Right hindlimb (tissue), 1 donor: ENCODE data around the gene AGO4.
"Not testable (repeated sequence)": the region's sequence is repeated elsewhere in the genome, so short reads cannot be mapped to it uniquely, and the experiment has no call there.

Experiments used
- DNase-seq: peaks from one replicate; pipeline ENCODE4 v3.0.0-alpha.2; 2018

AGO4 gene

DNA sequence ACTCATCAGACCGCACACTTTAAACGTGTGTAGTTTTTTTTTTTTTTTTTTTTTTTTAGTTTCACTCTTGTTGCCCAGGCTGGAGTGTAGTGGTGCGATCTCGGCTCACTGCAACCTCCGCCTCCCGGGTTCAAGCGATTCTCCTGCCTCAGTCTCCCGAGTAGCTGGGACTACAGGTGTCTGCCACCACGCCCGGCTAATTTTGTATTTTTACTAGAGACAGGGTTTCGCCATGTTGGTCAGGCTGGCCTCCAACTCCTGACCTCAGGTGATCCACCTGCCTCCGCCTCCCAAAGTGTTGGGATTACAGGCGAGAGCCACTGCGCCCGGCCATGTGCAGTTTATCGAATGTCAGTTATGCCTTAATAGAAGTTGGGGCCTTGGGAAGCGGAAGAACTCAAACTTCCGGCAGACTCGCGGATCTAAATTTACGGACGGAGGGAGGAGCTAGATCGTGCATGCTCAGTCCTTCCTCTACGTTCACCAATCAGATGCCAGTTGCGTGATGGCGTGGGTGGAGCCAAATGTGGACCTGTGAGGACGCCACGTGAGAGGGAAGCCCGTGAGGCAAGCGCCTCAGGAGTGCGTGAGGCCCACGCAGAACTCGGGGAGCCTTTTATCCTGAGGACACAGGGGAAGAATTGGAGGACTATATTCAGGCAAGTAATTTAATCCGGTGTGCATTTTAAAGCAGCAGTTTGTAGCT is 61.6 kb downstream of the AGO4 start:
- not testable (repeated sequence) for DNase-seq

DNA sequence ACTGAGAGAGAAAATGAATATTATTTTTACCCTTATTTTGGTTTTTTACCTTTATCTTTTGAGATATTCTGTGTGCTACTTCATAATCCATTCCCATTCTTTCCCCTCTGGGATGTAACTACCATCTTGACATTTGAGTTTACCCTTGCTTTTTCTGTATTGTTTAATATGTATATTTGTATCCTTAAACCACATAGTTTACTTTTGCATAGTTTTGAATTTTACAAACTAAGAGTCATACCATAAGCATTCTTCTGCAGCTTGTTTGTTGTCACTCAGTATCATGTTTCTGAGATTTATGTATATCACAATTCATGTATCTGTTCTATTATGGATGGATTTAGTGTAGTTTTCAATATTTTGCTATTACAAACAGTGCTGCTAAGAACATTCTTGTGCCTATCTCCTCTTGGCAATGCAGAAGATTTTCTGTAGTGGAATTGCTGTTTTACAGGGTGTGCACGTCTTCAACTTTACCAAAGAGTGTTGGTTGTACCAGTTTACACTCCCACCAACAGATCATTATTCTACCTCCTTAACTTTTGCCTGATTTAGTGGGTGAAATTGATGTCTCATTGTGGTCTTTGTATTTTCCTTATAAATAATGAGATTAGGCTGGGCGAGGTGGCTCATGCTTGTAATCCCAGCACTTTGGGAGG is 63.0 kb downstream of the AGO4 start:
- no peak for DNase-seq

DNA sequence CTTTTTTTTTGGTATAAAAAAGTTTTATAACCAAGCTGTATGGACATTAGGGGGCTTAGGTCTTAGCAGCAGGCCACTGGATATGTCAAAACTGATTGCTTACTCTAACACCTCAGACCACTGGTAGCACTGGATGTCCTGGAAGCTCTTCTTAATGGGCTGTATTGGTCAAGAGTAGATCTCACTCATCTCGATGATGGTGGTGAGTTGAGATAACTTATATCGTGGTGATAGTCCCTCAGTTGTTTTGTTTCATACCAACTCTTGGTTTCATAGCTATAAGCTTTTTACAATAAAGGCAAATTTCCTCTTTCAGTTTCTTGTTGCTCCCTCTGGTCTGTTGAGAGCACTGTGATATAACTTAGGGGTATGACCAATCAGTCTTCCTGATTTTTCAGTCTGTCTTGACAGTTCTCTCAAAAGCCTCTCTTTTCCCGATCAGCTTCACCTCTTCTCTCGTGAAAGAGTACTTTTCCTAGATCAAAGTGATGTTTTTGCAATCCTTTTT is 65.5 kb downstream of the AGO4 start:
- DNase-seq = no peak

DNA sequence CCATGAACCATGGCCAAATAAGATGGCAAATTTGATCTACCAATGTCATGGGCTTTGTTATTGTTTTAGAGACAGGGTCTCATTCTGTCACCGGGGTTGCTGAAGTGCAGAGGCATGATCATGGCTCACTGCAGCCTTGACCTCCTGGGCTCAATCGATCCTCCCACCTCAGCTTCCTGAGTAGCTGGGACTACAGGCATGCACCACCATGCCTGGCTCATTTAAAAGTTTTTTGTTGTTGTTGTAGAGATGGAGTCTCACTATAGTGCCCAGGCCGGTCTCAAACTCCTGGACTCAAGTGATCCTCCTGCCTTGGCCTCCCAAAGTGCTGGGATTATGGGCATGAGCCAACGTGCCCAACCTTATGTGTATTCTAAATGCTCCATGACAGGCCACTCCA is 66.3 kb downstream of the AGO4 start:
- not testable (repeated sequence) for DNase-seq

DNA sequence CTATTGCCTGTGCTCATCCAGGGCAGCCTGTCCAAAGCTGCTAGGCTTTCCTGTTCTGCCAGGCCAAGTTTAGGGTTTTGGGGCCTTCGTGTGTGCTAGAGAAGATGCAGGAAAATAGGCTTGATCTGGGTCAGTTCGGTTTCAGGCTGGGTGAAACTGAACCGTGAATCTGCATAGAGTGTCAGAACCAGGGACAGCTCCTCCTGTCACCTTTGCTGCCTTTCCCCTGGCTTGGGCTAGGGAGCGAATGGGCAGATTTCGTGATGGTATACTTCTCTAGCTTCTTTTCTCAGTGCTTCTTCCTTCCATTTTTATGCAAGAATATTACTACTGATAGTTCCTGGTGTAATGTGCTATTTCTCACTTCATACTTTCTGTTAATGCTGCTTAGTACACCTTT is 69.2 kb downstream of the AGO4 start:
- no peak for DNase-seq

DNA sequence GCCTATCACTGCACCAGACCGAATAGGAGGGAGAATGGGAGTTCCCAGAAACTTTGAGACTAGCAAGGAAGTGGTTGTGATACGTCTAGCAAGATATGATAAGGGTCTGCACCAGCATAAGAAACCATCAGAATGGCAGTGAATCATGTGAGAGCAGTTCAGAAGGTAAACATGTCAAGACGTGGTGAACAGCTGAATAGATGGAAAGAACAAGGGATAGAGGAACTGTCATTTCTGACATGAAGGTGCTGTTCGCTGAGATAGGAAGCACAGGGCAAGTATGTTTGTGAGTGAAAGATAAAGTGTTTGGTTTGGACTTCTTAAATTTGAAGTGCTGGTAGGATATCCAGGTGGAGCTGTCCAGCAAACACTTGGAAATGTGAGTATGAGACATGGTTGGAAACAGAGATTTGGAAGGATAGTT is 74.0 kb downstream of the AGO4 start:
- no peak for DNase-seq

DNA sequence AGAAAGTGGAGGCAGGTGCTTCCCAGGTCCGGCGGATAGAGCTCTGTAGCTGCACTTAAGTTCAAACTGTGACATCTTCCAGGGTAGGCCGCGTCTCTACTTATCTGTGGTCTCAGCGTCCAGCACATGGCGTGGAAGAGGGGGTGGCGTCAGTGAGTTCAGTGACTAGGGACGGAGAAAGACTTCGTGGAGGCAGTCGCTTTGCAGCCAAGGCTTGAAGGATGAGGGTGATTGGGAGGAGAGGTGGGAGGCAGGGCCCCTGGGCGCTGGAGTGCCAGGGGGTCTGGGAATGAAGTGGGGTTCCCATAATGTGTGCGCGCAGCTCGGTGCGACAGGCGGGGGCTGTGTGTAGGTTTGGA is 74.7 kb downstream of the AGO4 start:
- DNase-seq = no peak

DNA sequence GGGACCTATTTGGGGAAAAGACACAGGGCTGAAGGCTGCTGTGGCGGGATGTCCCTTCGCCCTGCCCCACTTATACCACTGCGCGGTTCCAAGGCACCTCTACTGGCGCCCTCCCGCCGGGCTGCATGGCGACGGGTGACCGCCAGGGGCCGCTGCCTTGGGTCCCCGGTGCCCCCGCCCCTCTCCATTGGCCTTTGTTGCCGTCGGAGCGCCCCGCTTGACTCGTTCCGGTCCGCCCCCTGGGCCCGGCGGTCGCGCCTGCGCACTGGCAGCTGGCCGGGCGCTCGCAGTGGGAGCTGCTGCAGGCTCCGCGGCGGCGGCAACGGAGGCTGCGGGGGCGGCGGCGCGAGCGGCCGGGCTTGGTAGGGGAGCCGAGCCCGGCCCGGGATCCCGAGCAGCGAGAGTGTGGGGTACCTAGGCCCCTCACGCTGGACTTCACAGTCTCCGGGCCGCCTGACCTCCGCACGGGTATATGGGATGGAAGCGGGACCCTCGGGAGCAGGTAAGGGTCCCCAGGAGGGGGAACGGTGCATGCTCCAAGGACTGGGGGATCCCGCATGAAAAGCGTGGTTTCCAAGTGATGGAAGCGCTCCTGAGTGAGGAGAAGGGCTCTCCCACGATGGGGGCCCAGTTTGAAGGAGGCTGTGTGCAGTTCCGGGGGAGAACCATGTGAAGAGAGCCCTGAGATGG is 75.3 kb downstream of the AGO4 start, which contains the start of gene AGO1:
Gene AGO1, plus strand, starts transcription at position 265 of the 690 bp plus-strand sequence. Its CDS starts 213 bp downstream, at position 478.
- DNase-seq = peak; percentile 95

DNA sequence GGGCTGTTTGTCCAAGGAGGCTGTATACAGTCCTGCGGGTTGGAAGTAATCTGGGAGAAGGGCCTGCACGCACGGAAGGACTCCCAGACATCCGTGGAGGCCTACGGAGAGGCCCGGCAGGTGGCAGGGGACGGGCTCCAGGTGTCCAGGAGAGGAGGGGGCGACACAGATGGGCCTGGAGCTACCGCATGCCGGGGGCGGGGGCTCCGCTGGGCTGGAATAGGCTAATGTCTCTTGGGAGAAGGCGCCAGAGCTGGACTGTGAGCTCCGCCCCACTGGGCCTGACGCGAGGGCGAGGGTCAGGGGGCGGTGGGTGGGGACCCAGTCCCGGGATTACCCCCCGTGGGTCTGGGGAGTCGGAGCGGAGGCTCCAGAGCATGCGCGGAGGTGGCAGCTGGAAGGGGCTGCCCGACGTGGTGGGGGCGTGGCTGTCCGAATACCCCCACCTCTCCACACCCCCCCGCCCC is 75.9 kb downstream of the AGO4 start:
- DNase-seq = peak; percentile 69

DNA sequence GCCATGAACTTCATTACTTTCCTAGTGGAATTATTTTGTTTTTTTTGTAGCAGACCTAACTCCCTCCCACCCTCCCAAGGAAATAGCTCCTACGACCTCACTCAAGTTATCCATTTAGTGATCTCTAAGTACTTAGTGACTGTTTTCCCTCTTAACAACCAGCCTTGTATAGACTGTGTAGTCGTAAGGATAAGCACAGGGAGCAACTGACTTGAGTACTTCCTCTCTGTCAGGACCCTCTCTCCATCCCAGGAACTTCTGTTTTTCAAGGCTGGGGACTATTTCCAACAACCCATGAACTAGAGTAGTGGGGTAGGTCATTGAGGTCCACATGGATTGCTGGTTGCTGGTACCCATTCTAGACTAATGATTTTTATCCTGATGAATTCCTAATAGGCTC is 77.1 kb downstream of the AGO4 start:
- no peak for DNase-seq

DNA sequence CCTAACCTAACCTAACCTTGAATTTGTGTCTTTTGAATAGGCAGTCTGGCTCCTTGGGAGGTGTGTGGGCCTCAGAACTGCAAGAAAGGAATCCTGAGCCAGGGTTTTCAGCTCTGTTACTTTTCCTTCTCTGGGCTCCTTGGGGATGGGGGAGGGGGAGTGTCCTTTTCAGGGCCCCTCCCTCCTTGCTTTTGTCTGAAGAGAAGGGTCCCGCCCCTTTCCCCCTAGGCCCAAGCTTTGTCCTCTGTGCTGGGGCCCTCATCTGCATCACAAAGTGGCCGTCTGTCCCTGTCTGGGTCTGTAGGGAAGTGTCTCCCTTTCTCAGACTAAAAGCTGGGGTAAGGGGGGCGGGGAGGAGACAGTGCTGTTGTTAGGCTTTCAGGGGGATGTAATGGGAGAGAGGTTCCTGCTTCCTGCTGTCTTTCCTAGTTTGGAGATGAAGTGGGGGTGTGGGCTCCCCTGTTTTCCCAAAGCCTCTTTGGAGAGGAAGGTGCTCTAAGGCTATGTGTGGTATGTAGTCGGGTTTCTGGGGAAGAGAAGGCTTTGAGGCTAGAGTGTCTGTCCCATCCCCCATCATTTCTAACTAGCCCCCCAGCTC is 78.2 kb downstream of the AGO4 start:
- peak; percentile 33 for DNase-seq

DNA sequence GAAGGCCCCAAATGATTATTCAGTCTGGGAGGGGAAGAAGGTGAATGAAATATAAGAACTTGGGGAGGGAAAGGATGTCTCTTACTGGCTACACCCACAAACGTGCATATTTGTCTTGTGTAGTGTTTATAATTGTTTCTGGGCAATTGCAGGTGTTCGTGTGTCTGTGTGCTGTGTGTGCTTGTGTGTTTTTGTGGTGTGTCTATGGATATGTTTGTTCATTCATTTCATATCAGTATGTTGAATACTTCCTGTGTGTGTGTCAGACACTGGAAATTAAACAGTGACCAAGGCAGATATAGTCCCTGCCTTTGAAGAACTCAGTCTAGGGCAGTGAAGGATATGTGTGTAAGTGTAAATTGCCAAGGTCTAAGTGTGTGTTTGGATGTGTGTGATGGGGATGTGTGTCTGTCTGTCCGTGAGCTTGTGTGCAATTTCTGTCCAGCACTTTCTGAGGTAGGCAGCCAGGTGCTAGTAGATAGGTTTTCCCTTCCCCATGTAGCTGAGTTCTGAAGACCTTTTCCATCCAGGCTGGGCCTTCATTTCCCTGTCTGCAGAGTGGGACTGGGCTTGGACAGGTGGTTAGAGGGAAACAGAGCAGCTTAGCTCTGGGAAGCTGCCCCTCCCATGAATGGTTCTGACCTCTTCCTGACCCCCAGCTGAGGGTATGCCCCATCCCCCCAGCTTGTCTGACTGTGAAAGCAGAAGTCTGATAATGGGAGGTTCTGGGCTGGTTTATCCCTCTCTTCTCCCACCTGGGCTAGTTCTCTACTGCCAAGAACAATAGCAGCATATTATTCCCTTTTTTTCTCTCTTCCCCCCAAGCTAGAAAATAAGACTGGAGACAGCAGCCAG is 79.0 kb downstream of the AGO4 start:
- no peak for DNase-seq

DNA sequence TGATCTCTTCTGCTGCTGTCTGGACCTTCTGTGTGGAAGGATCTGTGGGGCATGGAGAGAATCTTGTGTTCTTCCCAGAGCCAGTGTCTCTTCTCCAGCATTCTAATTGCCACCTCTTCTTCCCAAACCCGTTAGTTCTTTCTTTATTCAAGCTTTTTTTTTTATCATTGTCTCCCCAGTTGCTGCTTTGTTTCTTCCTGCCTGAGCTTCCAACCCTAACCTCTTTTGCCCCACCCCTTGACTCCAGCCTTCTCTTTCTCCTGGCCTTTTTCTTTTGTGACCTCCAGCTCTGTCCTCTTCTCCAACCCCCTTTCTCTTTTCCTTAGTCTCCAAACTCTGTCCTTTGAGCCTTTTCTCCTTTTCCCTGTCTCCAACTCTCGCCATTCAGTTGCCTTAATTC is 79.7 kb downstream of the AGO4 start:
- no peak for DNase-seq

DNA sequence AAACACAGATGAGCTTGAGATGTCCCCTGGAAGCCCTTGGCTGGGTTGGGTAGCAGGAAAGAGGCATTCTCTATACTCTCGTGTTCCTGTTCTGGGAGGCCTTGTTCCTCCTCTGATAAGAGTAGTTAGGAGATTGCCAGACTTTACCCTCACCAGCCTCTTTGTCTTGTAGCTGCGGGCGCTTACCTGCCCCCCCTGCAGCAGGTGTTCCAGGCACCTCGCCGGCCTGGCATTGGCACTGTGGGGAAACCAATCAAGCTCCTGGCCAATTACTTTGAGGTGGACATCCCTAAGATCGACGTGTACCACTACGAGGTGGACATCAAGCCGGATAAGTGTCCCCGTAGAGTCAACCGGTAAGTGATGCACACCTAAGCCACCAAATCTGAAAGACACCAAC is 80.4 kb downstream of the AGO4 start:
- DNase-seq = no peak

DNA sequence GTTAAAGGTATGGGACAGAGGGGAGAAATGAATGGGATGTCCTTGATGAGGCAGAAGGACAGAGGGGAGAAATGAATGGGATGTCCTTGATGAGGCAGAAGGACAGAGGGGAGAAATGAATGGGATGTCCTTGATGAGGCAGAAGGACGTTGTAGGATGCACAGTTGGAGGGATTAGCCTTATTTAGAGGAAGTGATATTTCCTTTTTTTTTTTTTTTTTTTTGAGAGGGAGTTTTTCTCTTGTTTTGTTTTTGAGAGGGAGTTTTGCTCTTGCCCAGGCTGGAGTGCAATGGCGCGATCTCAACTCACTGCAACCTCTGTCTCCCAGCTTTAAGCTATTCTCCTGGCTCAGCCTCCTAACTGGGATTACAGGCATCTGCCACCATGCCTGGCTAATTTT is 81.2 kb downstream of the AGO4 start:
- DNase-seq = not testable (repeated sequence)

DNA sequence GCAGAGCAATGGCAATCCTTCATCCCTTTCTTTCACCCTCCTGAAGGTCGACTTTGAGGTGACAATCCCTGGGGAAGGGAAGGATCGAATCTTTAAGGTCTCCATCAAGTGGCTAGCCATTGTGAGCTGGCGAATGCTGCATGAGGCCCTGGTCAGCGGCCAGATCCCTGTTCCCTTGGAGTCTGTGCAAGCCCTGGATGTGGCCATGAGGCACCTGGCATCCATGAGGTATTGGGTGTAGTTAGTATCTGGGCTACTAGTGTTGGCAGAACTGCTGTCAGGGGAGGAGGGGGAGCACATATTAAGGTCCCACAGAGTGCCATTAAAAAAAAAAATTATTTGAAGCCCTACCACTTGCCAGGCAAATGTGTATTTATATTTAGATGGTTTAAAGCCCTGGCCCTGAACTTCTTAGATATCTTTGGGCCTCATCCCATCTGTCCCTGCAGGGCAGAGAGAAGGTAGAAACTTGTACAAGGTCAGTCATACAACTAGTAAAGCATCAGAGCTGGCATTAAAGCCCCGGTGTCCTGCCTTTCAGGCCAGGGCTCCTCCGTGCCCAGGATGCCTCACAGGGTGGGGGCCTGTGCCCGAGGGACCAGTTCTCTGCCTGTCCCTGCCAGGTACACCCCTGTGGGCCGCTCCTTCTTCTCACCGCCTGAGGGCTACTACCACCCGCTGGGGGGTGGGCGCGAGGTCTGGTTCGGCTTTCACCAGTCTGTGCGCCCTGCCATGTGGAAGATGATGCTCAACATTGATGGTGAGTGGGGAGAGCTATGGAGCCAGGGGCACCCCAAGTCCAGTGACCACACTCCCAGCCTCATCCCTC is 85.4 kb downstream of the AGO4 start:
- no peak for DNase-seq

DNA sequence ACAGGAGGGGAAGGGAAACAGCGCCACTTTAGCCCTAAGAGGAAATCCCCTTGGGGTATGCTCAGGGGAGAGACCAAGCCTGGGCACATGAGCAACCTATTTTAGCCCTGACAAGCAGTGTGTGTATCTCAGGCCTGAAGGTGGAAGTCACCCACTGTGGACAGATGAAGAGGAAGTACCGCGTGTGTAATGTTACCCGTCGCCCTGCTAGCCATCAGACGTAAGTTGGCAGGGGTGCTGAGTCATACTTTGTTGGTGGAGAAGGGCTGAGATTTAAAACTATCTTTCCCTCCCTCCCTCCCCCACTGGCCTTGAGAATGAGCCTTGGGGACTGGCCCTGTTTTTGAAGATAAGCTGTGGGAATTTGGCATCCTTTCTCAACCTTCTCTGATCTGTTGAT is 86.4 kb downstream of the AGO4 start:
- DNase-seq = no peak

DNA sequence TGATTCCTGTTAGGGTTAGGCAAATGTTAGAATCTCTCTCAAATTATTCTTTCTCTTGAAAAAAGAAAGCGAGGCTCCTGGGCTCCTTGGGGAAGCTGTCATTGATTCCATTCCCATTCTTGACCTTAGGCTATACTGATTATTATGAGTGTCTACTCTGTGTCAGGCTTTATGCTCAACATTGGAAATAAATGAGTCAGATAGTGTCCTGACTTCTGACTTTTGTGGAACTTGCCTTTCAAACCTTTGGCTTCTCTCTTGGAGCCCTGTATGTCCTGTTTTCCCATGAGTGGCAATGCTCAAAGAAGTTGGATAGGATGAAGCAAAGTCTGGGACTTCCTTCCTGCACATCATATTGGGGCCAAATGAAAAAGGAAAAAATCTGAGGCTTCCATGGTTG is 86.8 kb downstream of the AGO4 start:
- DNase-seq = no peak

DNA sequence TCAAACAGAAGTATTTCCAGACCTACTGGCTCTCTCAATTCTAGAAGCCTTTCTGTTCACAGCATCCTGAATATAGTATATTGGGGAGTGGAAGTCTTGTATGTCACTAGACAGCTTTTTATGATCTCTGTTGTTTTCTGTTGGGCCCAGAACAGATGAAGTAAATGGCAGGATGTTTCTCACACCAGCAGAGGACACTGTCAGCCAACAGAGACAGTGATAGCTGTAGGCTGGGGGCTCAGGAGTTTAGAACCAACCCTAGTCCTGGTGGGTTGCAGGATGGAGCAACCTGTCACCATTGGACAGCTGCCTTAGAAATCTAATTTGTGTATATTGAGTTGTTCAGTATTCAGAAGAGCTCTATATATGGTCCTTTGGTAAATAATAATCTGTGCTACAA is 92.1 kb downstream of the AGO4 start:
- DNase-seq = no peak

DNA sequence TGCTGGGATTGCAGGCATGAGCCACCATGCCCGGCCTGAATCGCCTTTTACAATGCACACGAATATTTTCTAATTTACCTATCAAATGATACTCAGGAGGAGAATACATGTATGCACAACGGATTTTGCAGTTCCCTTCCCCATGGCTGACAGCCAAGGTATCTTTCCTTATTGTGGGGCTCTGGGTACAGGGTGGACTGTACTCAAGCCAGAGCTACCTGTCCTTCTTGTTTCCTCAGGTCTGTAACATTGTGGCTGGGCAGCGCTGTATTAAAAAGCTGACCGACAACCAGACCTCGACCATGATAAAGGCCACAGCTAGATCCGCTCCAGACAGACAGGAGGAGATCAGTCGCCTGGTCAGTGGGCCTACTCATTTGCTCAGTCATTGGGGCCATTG is 93.4 kb downstream of the AGO4 start:
- DNase-seq = no peak

DNA sequence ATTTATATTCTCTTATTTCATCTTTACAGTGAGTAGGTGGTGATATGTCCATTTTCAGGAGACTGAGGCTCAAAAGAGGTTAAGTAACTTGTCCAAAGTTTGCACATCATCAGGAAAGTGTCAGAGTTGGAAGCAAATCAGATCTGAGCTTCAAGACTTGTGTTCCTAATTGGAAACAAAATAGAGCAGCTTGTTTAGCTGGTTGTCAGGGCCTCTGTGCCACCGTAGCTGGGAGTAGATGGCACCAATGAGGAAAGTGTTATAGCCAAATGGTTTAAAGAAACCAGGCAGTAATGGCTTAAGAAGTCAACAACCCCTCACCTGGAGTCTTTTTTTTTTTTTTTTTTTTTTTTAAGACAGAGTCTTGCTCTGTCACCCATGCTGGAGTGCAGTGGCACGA is 94.9 kb downstream of the AGO4 start:
- DNase-seq = no peak
